ENCODE results near the gene U2AF2. TPM values are rescaled to one million over a fixed set of nuclear protein-coding genes. Genes with fewer than 3 reads are reported as not detected.

The U2AF2 gene
- total and polyA plus RNA-seq, 9 of the 15 experiments (the other 6 are each of a cell fraction or from before 2014, with no cell fraction given), result 3.0 to 331 (median 157) TPM

GRCh38 chr19:55643003-55643886, 11.6 kb upstream of the U2AF2 start, which contains the start of gene ZNF581 (continued):
- TF ChIP-seq L3MBTL2 (IDR thresholded peaks at IDR 0.05), result peak; percentile 19; the same call in 1 of the 2 replicates
- TF ChIP-seq ETS2 (tag; IDR thresholded peaks at IDR 0.05; ENCODE audit: borderline replicate concordance, poor library complexity, severe bottlenecking), result no peak
- TF ChIP-seq HLTF (IDR thresholded peaks at IDR 0.05), result no peak
- TF ChIP-seq CBFB (CRISPR knock-in tag; IDR thresholded peaks at IDR 0.05), result no peak; the same call in 1 of the 2 replicates
- no peak for TF ChIP-seq KAT2B (IDR thresholded peaks at IDR 0.05; ENCODE audit: low read depth, low read length)
- peak; percentile 47; the same call in 1 of the 2 replicates for TF ChIP-seq CREM (IDR thresholded peaks at IDR 0.05; ENCODE audit: low read depth)
- TF ChIP-seq MYBL2 (IDR thresholded peaks at IDR 0.05; ENCODE audit: low read depth), result no peak
- TF ChIP-seq MYBL2 (CRISPR knock-in tag; IDR thresholded peaks at IDR 0.05; ENCODE audit: borderline replicate concordance), result no peak
- TF ChIP-seq HDAC6 (IDR thresholded peaks at IDR 0.05; ENCODE audit: low read depth, low read length), result no peak
- no peak for TF ChIP-seq CTCFL (IDR thresholded peaks at IDR 0.05; ENCODE audit: borderline replicate concordance, insufficient read depth, low read depth, low read length, poor library complexity, severe bottlenecking)
- TF ChIP-seq HBP1 (CRISPR knock-in tag; IDR thresholded peaks at IDR 0.05), result 0 out of 2 replicates have a peak, but pooled peaks have one; percentile 16
- TF ChIP-seq NFATC3 (IDR thresholded peaks at IDR 0.05), result no peak
- TF ChIP-seq, protein P1, sequence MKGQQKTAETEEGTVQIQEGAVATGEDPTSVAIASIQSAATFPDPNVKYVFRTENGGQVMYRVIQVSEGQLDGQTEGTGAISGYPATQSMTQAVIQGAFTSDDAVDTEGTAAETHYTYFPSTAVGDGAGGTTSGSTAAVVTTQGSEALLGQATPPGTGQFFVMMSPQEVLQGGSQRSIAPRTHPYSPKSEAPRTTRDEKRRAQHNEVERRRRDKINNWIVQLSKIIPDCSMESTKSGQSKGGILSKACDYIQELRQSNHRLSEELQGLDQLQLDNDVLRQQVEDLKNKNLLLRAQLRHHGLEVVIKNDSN (CRISPR knock-in tag; IDR thresholded peaks at IDR 0.05), result no peak
- no peak for TF ChIP-seq FOXK1 (CRISPR knock-in tag; IDR thresholded peaks at IDR 0.05; ENCODE audit: borderline replicate concordance)
- TF ChIP-seq FOXA1 (IDR thresholded peaks at IDR 0.05; ENCODE audit: borderline replicate concordance), result no peak
- no peak for TF ChIP-seq ARID3A (IDR thresholded peaks at IDR 0.05; ENCODE audit: borderline replicate concordance, low read depth, low read length)
- TF ChIP-seq, protein P2, sequence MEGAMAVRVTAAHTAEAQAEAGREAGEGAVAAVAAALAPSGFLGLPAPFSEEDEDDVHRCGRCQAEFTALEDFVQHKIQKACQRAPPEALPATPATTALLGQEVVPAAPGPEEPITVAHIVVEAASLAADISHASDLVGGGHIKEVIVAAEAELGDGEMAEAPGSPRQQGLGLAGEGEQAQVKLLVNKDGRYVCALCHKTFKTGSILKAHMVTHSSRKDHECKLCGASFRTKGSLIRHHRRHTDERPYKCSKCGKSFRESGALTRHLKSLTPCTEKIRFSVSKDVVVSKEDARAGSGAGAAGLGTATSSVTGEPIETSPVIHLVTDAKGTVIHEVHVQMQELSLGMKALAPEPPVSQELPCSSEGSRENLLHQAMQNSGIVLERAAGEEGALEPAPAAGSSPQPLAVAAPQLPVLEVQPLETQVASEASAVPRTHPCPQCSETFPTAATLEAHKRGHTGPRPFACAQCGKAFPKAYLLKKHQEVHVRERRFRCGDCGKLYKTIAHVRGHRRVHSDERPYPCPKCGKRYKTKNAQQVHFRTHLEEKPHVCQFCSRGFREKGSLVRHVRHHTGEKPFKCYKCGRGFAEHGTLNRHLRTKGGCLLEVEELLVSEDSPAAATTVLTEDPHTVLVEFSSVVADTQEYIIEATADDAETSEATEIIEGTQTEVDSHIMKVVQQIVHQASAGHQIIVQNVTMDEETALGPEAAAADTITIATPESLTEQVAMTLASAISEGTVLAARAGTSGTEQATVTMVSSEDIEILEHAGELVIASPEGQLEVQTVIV (CRISPR knock-in tag; IDR thresholded peaks at IDR 0.05; ENCODE audit: borderline replicate concordance), result no peak
- TF ChIP-seq ZNF561 (CRISPR knock-in tag; conservative IDR thresholded peaks at IDR 0.05), result no peak
- peak; percentile 80 for TF ChIP-seq GATAD2A (IDR thresholded peaks at IDR 0.05)

All from K562 (cell line).